Measurements from ENCODE around the gene QPRT.
"Not testable (repeated sequence)": the region's sequence is repeated elsewhere in the genome, so short reads cannot be mapped to it uniquely, and the experiment has no call there.

Gene QPRT

GRCh38 chr16:29730649-29731048 is 51.7 kb downstream of the QPRT start:
- no peak for DNase-seq (ENCODE audit: low read depth, low spot score)
- in situ Hi-C loops (cut with HindIII; ENCODE audit: low sequenced_read_pairs) = no loop called here
- no peak for TF ChIP-seq CTCF (IDR thresholded peaks at IDR 0.05; ENCODE audit: low read depth, low read length)
- no peak overlapping the region for H3K4me3 ChIP-seq (ENCODE audit: low read depth, low read length)

- in situ Hi-C loops (cut with HindIII; ENCODE audit: low sequenced_read_pairs); DNase-seq (ENCODE audit: low read depth, low spot score): not testable (repeated sequence)
Measured at GRCh38 chr16:29731768-29732601, 53.0 kb downstream of the QPRT start.

GRCh38 chr16:29734786-29735185 is 55.8 kb downstream of the QPRT start:
- H3K4me3 ChIP-seq (ENCODE audit: low read depth, low read length) = no peak overlapping the region
- TF ChIP-seq CTCF (IDR thresholded peaks at IDR 0.05; ENCODE audit: low read depth, low read length) = no peak
- in situ Hi-C loops (cut with HindIII; ENCODE audit: low sequenced_read_pairs) = no loop called here
- no peak for DNase-seq (ENCODE audit: low read depth, low spot score)

More at GRCh38 chr16:29731768-29732601, 53.0 kb downstream of the QPRT start:
- not testable (repeated sequence) for H3K4me3 ChIP-seq (ENCODE audit: low read depth, low read length)

- DNase-seq (ENCODE audit: low read depth, low spot score) = no peak
- H3K4me3 ChIP-seq (ENCODE audit: low read depth, low read length) = no peak overlapping the region
- in situ Hi-C loops (cut with HindIII; ENCODE audit: low sequenced_read_pairs) = no loop called here
- TF ChIP-seq CTCF (IDR thresholded peaks at IDR 0.05; ENCODE audit: low read depth, low read length) = peak; percentile 9
Measured at GRCh38 chr16:29736112-29736511, 57.1 kb downstream of the QPRT start.

GRCh38 chr16:29736764-29737163 is 57.8 kb downstream of the QPRT start:
- TF ChIP-seq CTCF (IDR thresholded peaks at IDR 0.05; ENCODE audit: low read depth, low read length) = no peak
- DNase-seq (ENCODE audit: low read depth, low spot score) = no peak
- in situ Hi-C loops (cut with HindIII; ENCODE audit: low sequenced_read_pairs) = no loop called here
- H3K4me3 ChIP-seq (ENCODE audit: low read depth, low read length) = no peak overlapping the region

- in situ Hi-C loops (cut with HindIII; ENCODE audit: low sequenced_read_pairs) = no loop called here
- TF ChIP-seq CTCF (IDR thresholded peaks at IDR 0.05; ENCODE audit: low read depth, low read length) = no peak
- H3K4me3 ChIP-seq (ENCODE audit: low read depth, low read length) = no peak overlapping the region
- DNase-seq (ENCODE audit: low read depth, low spot score) = no peak
Measured at GRCh38 chr16:29737713-29738112, 58.7 kb downstream of the QPRT start.

- DNase-seq (ENCODE audit: low read depth, low spot score) = no peak
- H3K4me3 ChIP-seq (ENCODE audit: low read depth, low read length) = no peak overlapping the region
- TF ChIP-seq CTCF (IDR thresholded peaks at IDR 0.05; ENCODE audit: low read depth, low read length) = no peak
- in situ Hi-C loops (cut with HindIII; ENCODE audit: low sequenced_read_pairs) = no loop called here
Measured at GRCh38 chr16:29738514-29738913, 59.5 kb downstream of the QPRT start.

- DNase-seq (ENCODE audit: low read depth, low spot score); H3K4me3 ChIP-seq (ENCODE audit: low read depth, low read length); in situ Hi-C loops (cut with HindIII; ENCODE audit: low sequenced_read_pairs): not testable (repeated sequence)
Measured at GRCh38 chr16:29739927-29740629, 61.1 kb downstream of the QPRT start.

- DNase-seq (ENCODE audit: low read depth, low spot score); in situ Hi-C loops (cut with HindIII; ENCODE audit: low sequenced_read_pairs); H3K4me3 ChIP-seq (ENCODE audit: low read depth, low read length): not testable (repeated sequence)
Measured at GRCh38 chr16:29740630-29741015, 61.6 kb downstream of the QPRT start.

Data from astrocyte of the spinal cord (primary cell).